ENCODE results near the gene MTMR2.

DNA sequence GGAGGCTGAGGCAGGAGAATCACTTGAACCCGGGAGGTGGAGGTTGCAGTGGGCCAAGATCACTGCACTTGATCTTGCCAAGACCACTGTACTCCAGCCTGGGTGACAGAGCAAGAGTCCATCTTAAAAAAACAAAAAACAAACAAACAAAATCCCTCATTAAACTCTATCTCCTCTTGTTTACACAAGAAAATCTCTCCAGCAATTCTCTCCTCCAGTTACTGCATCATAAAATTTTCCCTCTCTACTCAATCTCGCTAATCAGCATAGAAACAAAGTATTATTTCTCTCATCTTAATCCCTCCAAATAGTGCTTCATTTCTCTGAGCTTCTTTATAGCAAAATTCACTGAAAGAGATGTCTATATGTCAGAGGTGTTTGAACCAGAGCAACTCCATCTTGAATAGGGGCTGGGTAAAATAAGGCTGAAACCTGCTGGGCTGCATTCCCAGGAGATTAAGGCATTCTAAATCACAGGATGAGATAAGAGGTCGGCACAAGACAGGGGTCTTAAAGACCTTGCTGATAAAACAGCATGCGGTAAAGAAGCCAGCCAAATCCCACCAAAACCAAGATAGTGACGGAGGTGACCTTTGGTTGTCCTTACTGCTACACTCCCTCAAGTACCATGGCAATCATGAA is 19.8 kb downstream of the MTMR2 start:
- TF ChIP-seq, protein P1, sequence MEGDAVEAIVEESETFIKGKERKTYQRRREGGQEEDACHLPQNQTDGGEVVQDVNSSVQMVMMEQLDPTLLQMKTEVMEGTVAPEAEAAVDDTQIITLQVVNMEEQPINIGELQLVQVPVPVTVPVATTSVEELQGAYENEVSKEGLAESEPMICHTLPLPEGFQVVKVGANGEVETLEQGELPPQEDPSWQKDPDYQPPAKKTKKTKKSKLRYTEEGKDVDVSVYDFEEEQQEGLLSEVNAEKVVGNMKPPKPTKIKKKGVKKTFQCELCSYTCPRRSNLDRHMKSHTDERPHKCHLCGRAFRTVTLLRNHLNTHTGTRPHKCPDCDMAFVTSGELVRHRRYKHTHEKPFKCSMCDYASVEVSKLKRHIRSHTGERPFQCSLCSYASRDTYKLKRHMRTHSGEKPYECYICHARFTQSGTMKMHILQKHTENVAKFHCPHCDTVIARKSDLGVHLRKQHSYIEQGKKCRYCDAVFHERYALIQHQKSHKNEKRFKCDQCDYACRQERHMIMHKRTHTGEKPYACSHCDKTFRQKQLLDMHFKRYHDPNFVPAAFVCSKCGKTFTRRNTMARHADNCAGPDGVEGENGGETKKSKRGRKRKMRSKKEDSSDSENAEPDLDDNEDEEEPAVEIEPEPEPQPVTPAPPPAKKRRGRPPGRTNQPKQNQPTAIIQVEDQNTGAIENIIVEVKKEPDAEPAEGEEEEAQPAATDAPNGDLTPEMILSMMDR (conservative IDR thresholded peaks at IDR 0.05 in 1 of 2, IDR thresholded peaks at IDR 0.05 in 1 of 2; ENCODE audit: low read depth in 1 of 2, low read length in 2 of 2): no peak
- no peak for TF ChIP-seq EZH2 (IDR thresholded peaks at IDR 0.05; ENCODE audit: low read length, missing control alignments)

Data from fibroblast of lung (primary cell).